NCI-H2081 treated with DMSO at 0.1 percent for 48 hours (cell line): Measurements from ENCODE around the gene GALNT9.

ENCODE experiments used
- DNase-seq: peaks from one replicate; lab custom pipeline; 2025; lab: John Stamatoyannopoulos, UW

The GALNT9 gene

DNA sequence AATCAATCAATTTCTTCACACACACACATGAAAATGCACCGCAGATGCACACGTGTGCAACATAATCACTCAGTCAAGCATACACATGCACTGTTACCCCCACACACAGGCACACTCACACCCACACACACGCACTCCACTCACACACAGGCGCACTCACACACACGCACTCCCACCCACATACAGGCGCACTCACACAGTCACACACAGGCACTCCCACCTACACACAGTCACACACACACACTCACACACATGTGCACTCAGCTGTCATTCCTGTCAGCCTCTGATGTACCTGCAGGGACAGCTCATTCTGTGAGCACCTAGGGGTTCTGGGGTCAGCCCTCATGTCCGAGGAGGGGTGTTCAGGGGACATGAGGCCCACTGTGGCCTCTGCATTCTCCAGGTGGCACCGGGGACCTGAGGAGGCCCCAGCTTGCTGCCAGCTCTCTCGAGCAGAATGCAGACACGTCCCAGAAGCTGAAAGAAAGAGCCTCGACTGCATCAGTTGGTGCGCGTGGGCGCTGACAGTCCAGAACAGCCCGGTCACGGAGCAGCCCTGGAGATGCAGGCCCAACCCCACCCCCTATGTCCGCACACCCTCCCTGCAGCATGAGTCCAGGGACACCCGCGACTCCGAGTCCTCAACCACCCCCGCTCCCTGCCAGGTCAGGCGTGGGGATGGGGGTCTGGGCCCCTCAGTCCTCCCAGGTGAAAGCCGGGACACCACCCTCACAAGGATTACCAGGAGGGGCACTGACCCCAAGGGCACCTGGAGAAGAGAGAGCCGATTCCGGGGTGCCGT lies 115.8 kb downstream of the GALNT9 start:
- DNase-seq: no peak

GRCh38 chr12:132211816-132212215 lies 117.6 kb downstream of the GALNT9 start:
- no peak for DNase-seq

DNA sequence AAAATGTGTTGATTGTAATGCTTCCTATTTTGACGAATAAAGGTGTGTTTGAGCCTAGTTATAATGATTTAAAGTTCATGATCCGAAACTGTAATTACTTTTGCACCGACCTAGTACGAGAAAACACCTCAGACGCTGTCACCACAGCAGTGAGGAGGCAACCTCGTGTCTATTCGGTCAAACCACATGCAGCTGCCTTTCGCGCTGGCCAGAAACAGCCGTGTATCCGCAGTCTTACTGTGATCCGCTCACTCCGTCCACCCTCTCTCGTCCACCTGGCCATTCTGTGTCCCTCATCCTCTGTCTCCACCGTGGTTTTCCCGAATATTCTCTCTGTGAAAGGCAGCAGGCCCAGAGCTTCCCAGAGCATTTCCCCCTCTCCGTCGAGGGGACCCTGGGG lies 118.1 kb downstream of the GALNT9 start:
- DNase-seq: no peak

DNA sequence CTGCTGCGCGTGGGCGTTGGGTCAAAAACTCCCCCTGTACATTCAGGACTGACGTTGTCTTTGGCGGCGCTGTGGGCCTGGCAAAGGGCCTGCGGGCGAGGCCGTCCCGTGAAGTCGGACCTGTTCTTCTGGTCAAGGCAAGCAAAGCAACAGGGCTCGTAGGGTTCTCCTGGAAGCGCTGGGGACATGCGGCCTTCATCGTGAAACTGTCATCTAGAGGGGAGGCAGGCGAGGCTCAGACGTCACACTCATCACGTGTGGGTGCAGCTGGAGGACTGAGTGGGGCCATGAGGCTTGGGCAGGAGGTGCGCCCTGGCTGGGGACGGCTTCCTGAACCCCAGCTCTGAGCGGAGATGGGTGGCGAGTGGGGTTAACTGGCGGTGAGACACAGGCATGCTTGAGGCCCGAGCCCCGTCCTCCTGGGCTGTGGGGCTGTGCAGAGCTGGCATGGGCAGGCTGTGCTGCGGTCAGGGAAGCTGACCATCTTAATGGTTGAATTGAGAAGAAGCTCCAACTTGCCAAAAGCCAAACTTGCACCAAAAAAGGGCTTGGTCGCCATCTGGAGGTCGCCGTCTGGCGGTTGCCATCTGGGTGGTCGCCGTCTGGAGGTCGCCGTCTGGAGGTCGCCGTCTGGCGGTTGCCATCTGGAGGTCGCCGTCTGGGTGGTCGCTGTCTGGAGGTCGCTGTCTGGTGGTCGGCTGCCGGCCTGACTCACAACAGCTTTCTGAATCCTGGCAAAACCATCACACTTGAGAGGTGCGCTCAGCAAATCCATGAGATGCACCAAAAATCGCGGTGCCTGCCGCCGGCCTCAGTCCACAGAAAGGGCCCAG lies 119.0 kb downstream of the GALNT9 start:
- no peak for DNase-seq

DNA sequence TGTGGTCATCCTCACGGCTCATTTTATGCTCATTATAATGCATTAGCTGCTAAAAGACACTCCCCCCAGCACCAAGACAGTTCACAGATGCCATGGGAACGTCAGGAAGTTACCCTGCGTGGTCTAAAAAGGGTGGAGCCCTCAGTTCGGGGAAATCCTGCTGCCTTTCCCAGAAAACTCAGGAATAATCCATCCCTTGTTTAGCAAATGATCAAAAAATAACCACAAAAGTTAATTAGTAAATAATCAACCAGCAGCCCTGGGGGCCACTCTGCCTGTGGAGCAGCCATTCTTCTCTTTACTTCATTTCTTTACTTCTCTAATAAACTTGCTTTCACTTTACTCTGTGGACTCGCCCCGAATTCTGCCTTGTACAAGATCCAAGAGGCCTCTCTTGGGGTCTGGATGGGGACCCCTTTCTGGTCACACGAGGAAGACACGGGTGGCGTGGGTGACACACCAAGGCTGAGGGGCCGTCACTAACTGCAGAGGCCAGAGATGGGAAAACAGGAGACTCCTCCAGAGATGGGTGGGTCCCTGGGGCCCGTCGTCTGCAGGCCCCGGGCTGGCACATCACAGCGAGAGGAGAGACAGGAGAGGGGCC lies 119.7 kb downstream of the GALNT9 start:
- DNase-seq: no peak

DNA sequence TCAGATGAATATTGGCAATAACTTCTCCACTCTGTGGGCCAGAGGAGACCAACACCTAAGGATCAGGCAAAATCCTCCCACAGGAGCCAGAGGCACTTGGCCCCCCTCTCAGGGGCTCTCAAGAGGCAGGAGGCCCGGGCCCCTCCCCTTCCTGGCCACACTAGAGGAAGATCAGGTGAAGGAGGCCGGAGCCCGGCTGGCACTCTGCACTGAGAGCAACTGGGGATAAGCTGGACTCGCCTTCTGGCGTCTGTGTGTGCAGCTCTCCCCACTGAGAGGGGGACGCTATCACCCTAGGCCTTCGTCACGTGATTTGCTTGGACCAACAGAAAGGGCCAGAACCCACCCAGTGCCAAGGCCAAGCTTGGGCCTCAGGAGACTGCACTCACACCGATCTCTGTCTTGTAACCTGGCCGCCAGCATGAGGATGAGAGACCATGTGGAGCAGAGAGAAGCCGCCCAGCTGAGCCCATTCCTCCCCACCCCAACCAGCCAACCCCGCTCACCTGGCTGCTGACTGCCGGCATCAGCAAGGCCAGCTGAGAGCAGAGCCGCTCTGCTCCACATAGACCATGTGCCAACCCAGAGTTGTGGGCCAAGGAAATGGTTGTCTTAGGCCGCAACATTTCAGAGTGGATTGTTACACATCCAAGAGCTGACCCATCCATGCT lies 121.1 kb downstream of the GALNT9 start:
- no peak for DNase-seq

GRCh38 chr12:132207083-132207775 lies 122.2 kb downstream of the GALNT9 start:
- no peak for DNase-seq

DNA sequence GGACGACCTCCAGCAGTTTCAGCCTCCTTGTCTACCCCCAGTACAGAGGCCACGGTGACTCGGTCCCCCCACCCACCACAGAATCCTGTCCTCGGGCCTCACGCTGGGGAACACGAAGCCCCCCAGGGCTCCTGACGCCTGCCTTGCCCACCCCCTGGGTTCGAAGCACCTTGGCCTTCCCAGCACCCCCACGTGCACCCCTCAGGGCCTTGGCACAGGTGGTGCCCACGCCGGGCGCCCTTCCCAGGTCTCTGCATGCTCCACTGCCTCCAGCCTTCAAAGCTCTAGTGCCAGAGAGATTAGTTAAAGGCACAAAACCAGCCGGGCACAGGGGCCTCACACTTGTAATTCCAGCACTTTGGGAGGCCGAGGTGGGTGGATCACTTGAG lies 123.3 kb downstream of the GALNT9 start:
- no peak for DNase-seq

DNA sequence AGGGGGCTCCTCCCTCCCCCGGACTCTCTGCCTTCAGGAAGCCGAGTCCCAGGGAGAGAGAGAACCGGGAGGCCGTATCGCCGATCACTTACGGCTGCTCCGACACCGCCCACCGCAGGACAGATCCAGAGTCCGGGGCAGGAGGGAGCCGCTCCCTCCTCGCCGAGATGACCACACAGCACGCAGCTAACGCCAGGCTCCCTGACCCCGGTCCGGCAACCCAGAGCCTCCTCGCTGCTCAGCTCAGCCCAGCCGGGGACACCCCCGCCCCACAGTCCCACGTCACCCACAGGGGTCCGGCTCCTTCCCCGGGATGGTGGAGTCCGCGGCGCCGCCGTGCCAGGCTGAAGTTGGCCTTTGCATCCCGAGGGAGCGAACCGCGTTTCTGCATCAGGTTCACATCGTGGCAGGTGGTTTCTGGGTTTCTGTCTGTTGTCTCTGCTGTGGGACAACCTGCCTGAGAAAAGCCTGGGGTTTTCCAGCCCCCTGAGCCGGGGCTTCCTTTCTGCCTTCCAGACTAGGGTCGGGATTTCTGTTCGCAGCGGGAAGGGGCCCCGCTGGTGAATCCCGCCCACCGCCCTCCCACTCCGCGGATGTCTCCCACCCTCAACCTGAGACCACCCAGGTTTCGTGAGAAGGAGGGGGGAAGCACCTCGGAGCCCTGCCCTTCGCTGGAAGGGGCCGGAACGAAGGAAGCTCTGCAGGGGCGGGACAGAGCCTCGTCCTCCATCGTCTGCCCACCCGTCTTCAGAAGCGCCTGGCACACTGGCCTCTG lies 123.9 kb downstream of the GALNT9 start:
- no peak for DNase-seq

GRCh38 chr12:132204793-132205270 lies 124.6 kb downstream of the GALNT9 start:
- no peak for DNase-seq

GRCh38 chr12:132204063-132204792 lies 125.2 kb downstream of the GALNT9 start:
- no peak for DNase-seq

DNA sequence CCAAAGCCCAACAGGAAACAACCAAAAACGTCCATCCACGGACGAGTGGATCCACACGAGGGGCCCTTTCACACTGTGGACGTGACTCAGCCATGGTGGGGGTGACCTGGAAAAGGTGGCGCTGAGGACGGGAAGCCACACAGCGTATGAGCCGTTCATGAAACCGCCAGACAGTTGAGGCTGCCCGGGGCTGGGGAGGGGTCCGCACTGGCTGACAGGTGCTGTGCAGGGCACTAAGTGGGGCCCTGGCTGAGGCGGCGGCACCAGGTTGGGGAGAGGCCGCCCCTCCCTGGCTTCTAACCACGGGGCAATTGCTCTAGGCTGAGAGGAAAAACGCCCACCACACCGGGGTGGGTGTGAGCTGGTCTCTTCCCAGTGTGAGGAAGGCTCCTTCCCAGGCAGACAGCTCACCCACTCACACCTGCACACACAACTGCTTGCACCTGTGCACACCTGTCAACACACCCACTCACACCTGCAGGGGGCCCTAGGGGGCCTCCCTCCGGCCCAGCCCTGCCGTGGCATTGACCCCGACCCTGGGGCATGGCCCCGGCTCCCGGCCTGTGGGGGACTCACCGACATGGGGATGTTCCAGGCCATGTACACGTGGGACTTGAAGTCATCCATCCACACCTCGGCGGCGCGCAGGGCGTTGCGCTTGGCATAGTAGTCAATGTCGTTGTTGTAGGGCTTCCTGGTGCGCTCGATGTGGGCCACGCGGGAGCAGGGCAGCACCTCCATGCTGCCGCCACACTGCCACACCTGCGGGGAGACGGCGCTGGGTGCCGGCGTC lies 126.3 kb downstream of the GALNT9 start:
- DNase-seq: no peak

GRCh38 chr12:132201391-132202120 lies 127.8 kb downstream of the GALNT9 start:
- DNase-seq: no peak

- no peak for DNase-seq
Observed at GRCh38 chr12:132200800-132201199, 128.6 kb downstream of the GALNT9 start.

DNA sequence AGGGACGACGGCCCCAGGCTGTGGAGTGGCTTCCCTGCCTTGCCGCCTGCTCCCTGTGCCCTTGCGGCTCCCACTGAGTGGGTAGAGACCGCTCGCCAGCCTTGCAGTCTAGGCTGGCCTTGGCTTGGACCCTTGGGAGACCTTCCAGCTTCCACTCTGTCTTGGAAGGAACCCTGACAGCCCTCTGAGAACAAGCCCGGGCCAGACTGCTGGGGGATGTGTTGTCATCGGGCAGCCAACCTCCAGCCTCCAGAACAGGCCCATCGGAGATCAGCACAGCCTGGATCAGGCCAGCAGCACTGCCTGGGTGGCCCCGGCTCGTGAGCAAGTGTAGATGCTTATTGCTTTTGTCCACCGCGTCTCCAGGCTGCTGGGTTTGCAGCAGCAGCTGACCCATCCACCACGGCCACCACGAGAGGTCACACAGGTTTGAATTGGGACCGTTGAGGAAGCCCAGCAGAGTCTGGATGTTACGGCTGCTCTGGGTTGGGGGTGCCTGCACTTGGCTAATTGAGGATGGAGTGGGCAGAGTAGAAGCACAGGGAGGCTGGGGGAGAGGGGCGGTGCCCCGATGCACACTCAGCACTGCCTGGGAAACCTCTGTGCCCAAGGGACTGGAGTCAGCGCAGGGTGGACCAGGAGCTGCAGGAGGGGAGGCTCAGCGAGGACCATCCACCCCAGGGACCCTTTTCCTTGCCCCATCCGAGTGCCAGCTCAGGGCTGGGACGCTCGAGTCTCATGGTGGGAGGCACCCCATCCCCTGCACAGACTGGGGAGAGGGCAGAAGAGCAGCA lies 129.7 kb downstream of the GALNT9 start:
- DNase-seq: no peak

GRCh38 chr12:132199101-132199500 lies 130.3 kb downstream of the GALNT9 start:
- no peak for DNase-seq

- DNase-seq: no peak
Observed at GRCh38 chr12:132197581-132198354, 131.6 kb downstream of the GALNT9 start.
